Measurements from ENCODE around the gene BOK. TPM values are rescaled to one million over a fixed set of nuclear protein-coding genes. Genes with fewer than 3 reads are reported as not detected.
A peak's percentile ranks its signal among the peaks of the same experiment; 100 is the strongest.

BOK gene
- total RNA-seq, 1 donor from 2014 or later, result 64.9 TPM

GRCh38 chr2:241554610-241555322 is 3.8 kb upstream of the BOK start:
- TF ChIP-seq CTCF (IDR thresholded peaks at IDR 0.05; ENCODE audit: insufficient read depth, low read depth, low read length) (no peak), EZH2 (IDR thresholded peaks at IDR 0.05; ENCODE audit: insufficient read depth, low read length) (no peak)
- Histone ChIP-seq H3K36me3 (ENCODE audit: insufficient read depth, low read length) (no peaks in the 10 kb centered on the region), H3K4me2 (ENCODE audit: low read length) (no peak overlapping the region), H3K4me3 (ENCODE audit: insufficient read depth, low read depth, low read length) (no peak overlapping the region), H3K9ac (ENCODE audit: low read length) (no peak overlapping the region), H2AFZ (ENCODE audit: low read depth, low read length) (no peak overlapping the region), H4K20me1 (ENCODE audit: insufficient read depth, low read length) (peaks cover under 1% of the 10 kb centered on the region), H3K9me3 (ENCODE audit: insufficient read depth, low read depth, low read length) (no peaks in the 10 kb centered on the region), H3K4me1 (ENCODE audit: insufficient read depth, low read length) (peaks cover 2% of the 10 kb centered on the region), H3K27ac (ENCODE audit: low read depth, low read length) (no peak overlapping the region), H3K27me3 (ENCODE audit: insufficient read depth, low read length) (no peaks in the 10 kb centered on the region), H3K79me2 (ENCODE audit: insufficient read depth, low read length) (peaks cover 1% of the 10 kb centered on the region)
- H3K27ac Mint-ChIP-seq (ENCODE audit: unreplicated experiment), result peak overlapping the region; percentile 69
- H3K36me3 Mint-ChIP-seq (ENCODE audit: low read depth, unreplicated experiment), result peaks cover 3% of the 10 kb centered on the region
- peaks cover 3% of the 10 kb centered on the region for H3K27me3 Mint-ChIP-seq (ENCODE audit: low read depth, unreplicated experiment)
- H3K9me3 Mint-ChIP-seq (ENCODE audit: unreplicated experiment), result peaks cover 1% of the 10 kb centered on the region
- H3K4me3 Mint-ChIP-seq (ENCODE audit: unreplicated experiment), result no peak overlapping the region
- no peak for DNase-seq (ENCODE audit: low read depth)
- FAIRE-seq, result no peak
- peaks cover 7% of the 10 kb centered on the region for H3K4me1 Mint-ChIP-seq (ENCODE audit: low read depth, unreplicated experiment)

GRCh38 chr2:241555711-241556110 is 2.8 kb upstream of the BOK start:
- Histone ChIP-seq H4K20me1 (ENCODE audit: insufficient read depth, low read length) (peaks cover 10% of the 10 kb centered on the region), H3K79me2 (ENCODE audit: insufficient read depth, low read length) (peaks cover 9% of the 10 kb centered on the region), H3K4me2 (ENCODE audit: low read length) (no peak overlapping the region), H3K4me1 (ENCODE audit: insufficient read depth, low read length) (peaks cover 12% of the 10 kb centered on the region), H3K9ac (ENCODE audit: low read length) (no peak overlapping the region), H3K36me3 (ENCODE audit: insufficient read depth, low read length) (no peaks in the 10 kb centered on the region), H2AFZ (ENCODE audit: low read depth, low read length) (no peak overlapping the region), H3K27me3 (ENCODE audit: insufficient read depth, low read length) (no peaks in the 10 kb centered on the region), H3K27ac (ENCODE audit: low read depth, low read length) (no peak overlapping the region), H3K9me3 (ENCODE audit: insufficient read depth, low read depth, low read length) (no peaks in the 10 kb centered on the region), H3K4me3 (ENCODE audit: insufficient read depth, low read depth, low read length) (no peak overlapping the region)
- DNase-seq (ENCODE audit: low read depth) (no peak), FAIRE-seq (no peak)
- TF ChIP-seq EZH2 (IDR thresholded peaks at IDR 0.05; ENCODE audit: insufficient read depth, low read length) (no peak), CTCF (IDR thresholded peaks at IDR 0.05; ENCODE audit: insufficient read depth, low read depth, low read length) (no peak)
- Mint-ChIP-seq H3K27me3 (ENCODE audit: low read depth, unreplicated experiment) (peaks cover 3% of the 10 kb centered on the region), H3K4me1 (ENCODE audit: low read depth, unreplicated experiment) (peaks cover 8% of the 10 kb centered on the region), H3K27ac (ENCODE audit: unreplicated experiment) (no peak overlapping the region), H3K4me3 (ENCODE audit: unreplicated experiment) (no peak overlapping the region), H3K36me3 (ENCODE audit: low read depth, unreplicated experiment) (peaks cover 3% of the 10 kb centered on the region), H3K9me3 (ENCODE audit: unreplicated experiment) (peaks cover 1% of the 10 kb centered on the region)

- peaks cover 3% of the 10 kb centered on the region for H3K36me3 Mint-ChIP-seq (ENCODE audit: low read depth, unreplicated experiment)
- DNase-seq (ENCODE audit: low read depth) (no peak), FAIRE-seq (no peak)
- H3K27me3 ChIP-seq (ENCODE audit: insufficient read depth, low read length), result no peaks in the 10 kb centered on the region
- peaks cover 18% of the 10 kb centered on the region for H4K20me1 ChIP-seq (ENCODE audit: insufficient read depth, low read length)
- H3K9ac ChIP-seq (ENCODE audit: low read length), result no peak overlapping the region
- no peak overlapping the region for H3K27ac ChIP-seq (ENCODE audit: low read depth, low read length)
- no peak overlapping the region for H3K4me2 ChIP-seq (ENCODE audit: low read length)
- H3K4me1 Mint-ChIP-seq (ENCODE audit: low read depth, unreplicated experiment), result peaks cover 8% of the 10 kb centered on the region
- H3K4me3 Mint-ChIP-seq (ENCODE audit: unreplicated experiment), result no peak overlapping the region
- no peak overlapping the region for H2AFZ ChIP-seq (ENCODE audit: low read depth, low read length)
- no peak overlapping the region for H3K4me3 ChIP-seq (ENCODE audit: insufficient read depth, low read depth, low read length)
- H3K9me3 Mint-ChIP-seq (ENCODE audit: unreplicated experiment), result peaks cover 1% of the 10 kb centered on the region
- H3K27me3 Mint-ChIP-seq (ENCODE audit: low read depth, unreplicated experiment), result peaks cover 3% of the 10 kb centered on the region
- H3K36me3 ChIP-seq (ENCODE audit: insufficient read depth, low read length), result no peaks in the 10 kb centered on the region
- no peak overlapping the region for H3K27ac Mint-ChIP-seq (ENCODE audit: unreplicated experiment)
- peaks cover 19% of the 10 kb centered on the region for H3K4me1 ChIP-seq (ENCODE audit: insufficient read depth, low read length)
- no peaks in the 10 kb centered on the region for H3K9me3 ChIP-seq (ENCODE audit: insufficient read depth, low read depth, low read length)
- TF ChIP-seq EZH2 (IDR thresholded peaks at IDR 0.05; ENCODE audit: insufficient read depth, low read length), result no peak
- TF ChIP-seq CTCF (IDR thresholded peaks at IDR 0.05; ENCODE audit: insufficient read depth, low read depth, low read length), result no peak
- H3K79me2 ChIP-seq (ENCODE audit: insufficient read depth, low read length), result peaks cover 11% of the 10 kb centered on the region
Measured at GRCh38 chr2:241556746-241557145, 1.8 kb upstream of the BOK start.

Measured in astrocyte (in vitro differentiated cells and primary cell).